ENCODE results near the gene DOCK1. TPM values are rescaled to one million over a fixed set of nuclear protein-coding genes. Genes with fewer than 3 reads are reported as not detected.

The DOCK1 gene
- total RNA-seq, 2 donors from 2014 or later: 72.4 to 89.3 TPM

DNA sequence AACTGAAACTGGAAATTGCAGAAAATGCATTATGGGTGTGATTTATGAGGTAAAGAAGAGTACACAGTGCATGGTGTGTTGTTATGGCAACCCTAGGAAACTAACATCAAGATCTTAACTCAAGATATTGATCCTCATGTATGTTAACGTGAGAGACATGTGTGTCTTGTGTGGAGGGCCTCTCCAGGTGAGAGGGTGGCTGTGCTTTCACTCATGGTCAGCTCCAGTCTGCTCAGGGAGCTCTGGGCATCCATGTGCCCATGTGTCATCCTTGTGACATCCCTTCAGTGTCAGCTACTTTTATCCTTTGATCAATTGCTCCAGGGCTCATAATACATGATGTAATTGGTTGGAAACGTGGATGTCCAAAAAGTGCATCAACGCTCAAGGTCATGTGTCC is 316.1 kb downstream of the DOCK1 start:
- Histone ChIP-seq H3K9ac (ENCODE audit: extremely low read depth, low read length, poor library complexity, severe bottlenecking) (no peak overlapping the region), H3K27ac (ENCODE audit: low read depth, low read length) (no peak overlapping the region), H3K27me3 (ENCODE audit: control insufficient read depth, insufficient read depth, low read length, poor library complexity, severe bottlenecking) (no peaks in the 10 kb centered on the region), H3K9me3 (ENCODE audit: control insufficient read depth, low read length) (peaks cover 6% of the 10 kb centered on the region), H3K4me3 (ENCODE audit: low read length) (no peak overlapping the region), H3K4me1 (ENCODE audit: control insufficient read depth, insufficient read depth, low read length) (no peaks in the 10 kb centered on the region), H3K36me3 (ENCODE audit: control insufficient read depth, insufficient read depth, low read length) (no peaks in the 10 kb centered on the region)
- Mint-ChIP-seq H3K27me3 (ENCODE audit: insufficient read depth) (no peaks in the 10 kb centered on the region), H3K36me3 (ENCODE audit: low read depth) (peaks cover 11% of the 10 kb centered on the region), H3K9me3 (peaks cover 7% of the 10 kb centered on the region), H3K4me1 (peaks cover 4% of the 10 kb centered on the region), H3K27ac (no peak overlapping the region), H3K4me3 (no peak overlapping the region)
- WGBS, 2 experiments (ENCODE audit: insufficient coverage in 1 of 2, insufficient read length in 1 of 2): 80 to 90% methylated on average over 1 to 3 of the region's 3 CpGs
- TF ChIP-seq, protein P1, sequence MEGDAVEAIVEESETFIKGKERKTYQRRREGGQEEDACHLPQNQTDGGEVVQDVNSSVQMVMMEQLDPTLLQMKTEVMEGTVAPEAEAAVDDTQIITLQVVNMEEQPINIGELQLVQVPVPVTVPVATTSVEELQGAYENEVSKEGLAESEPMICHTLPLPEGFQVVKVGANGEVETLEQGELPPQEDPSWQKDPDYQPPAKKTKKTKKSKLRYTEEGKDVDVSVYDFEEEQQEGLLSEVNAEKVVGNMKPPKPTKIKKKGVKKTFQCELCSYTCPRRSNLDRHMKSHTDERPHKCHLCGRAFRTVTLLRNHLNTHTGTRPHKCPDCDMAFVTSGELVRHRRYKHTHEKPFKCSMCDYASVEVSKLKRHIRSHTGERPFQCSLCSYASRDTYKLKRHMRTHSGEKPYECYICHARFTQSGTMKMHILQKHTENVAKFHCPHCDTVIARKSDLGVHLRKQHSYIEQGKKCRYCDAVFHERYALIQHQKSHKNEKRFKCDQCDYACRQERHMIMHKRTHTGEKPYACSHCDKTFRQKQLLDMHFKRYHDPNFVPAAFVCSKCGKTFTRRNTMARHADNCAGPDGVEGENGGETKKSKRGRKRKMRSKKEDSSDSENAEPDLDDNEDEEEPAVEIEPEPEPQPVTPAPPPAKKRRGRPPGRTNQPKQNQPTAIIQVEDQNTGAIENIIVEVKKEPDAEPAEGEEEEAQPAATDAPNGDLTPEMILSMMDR (conservative IDR thresholded peaks at IDR 0.05): no peak
- DNase-seq: no peak

DNA sequence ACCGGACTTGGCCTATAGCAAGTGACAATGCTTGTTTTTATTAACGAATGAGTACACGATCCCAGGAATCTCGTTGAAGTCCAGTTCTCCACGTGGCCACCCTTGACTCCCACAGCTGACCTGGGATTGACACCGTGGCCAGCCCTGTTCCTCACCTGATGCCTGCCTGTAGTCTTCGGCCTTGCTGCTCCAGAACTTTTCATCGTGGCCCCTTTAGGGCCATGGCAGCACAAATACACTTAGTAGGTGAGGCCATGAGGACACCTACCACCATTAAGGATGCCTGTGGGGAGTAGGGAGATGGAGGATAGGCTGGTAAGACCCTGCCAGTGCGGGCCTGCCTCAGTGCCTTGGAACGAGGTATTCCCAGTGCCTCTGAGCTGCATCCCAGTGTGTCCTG is 321.8 kb downstream of the DOCK1 start:
- H3K27ac Mint-ChIP-seq: no peak overlapping the region
- no peaks in the 10 kb centered on the region for H3K27me3 ChIP-seq (ENCODE audit: control insufficient read depth, insufficient read depth, low read length, poor library complexity, severe bottlenecking)
- no peak overlapping the region for H3K4me3 ChIP-seq (ENCODE audit: low read length)
- no peaks in the 10 kb centered on the region for H3K4me1 Mint-ChIP-seq
- no peak for DNase-seq
- no peaks in the 10 kb centered on the region for H3K36me3 ChIP-seq (ENCODE audit: control insufficient read depth, insufficient read depth, low read length)
- peaks cover 7% of the 10 kb centered on the region for H3K36me3 Mint-ChIP-seq (ENCODE audit: low read depth)
- H3K27me3 Mint-ChIP-seq (ENCODE audit: insufficient read depth): no peaks in the 10 kb centered on the region
- no peaks in the 10 kb centered on the region for H3K9me3 ChIP-seq (ENCODE audit: control insufficient read depth, low read length)
- H3K4me3 Mint-ChIP-seq: no peak overlapping the region
- H3K9ac ChIP-seq (ENCODE audit: extremely low read depth, low read length, poor library complexity, severe bottlenecking): no peak overlapping the region
- H3K27ac ChIP-seq (ENCODE audit: low read depth, low read length): no peak overlapping the region
- WGBS, 2 experiments (ENCODE audit: insufficient coverage in 1 of 2, insufficient read length in 1 of 2): 90 to 93% methylated on average over 6 to 10 of the region's 10 CpGs
- TF ChIP-seq, protein P1 (conservative IDR thresholded peaks at IDR 0.05): no peak
- H3K9me3 Mint-ChIP-seq: no peaks in the 10 kb centered on the region
- H3K4me1 ChIP-seq (ENCODE audit: control insufficient read depth, insufficient read depth, low read length): no peaks in the 10 kb centered on the region

GRCh38 chr10:127227663-127228062 is 322.4 kb downstream of the DOCK1 start:
- Histone ChIP-seq H3K9ac (ENCODE audit: extremely low read depth, low read length, poor library complexity, severe bottlenecking) (no peak overlapping the region), H3K27me3 (ENCODE audit: control insufficient read depth, insufficient read depth, low read length, poor library complexity, severe bottlenecking) (no peaks in the 10 kb centered on the region), H3K9me3 (ENCODE audit: control insufficient read depth, low read length) (no peaks in the 10 kb centered on the region), H3K27ac (ENCODE audit: low read depth, low read length) (no peak overlapping the region), H3K36me3 (ENCODE audit: control insufficient read depth, insufficient read depth, low read length) (no peaks in the 10 kb centered on the region), H3K4me1 (ENCODE audit: control insufficient read depth, insufficient read depth, low read length) (no peaks in the 10 kb centered on the region), H3K4me3 (ENCODE audit: low read length) (no peak overlapping the region)
- Mint-ChIP-seq H3K36me3 (ENCODE audit: low read depth) (peaks cover 7% of the 10 kb centered on the region), H3K27me3 (ENCODE audit: insufficient read depth) (no peaks in the 10 kb centered on the region), H3K9me3 (no peaks in the 10 kb centered on the region), H3K27ac (no peak overlapping the region), H3K4me1 (no peaks in the 10 kb centered on the region), H3K4me3 (no peak overlapping the region)
- DNase-seq: no peak
- 87 to 100% methylated on average over 1 of the region's 1 CpG for WGBS, 2 experiments (ENCODE audit: insufficient coverage in 1 of 2, insufficient read length in 1 of 2)
- TF ChIP-seq, protein P1 (conservative IDR thresholded peaks at IDR 0.05): no peak

Data from endodermal cell (in vitro differentiated cells).